Measurements from ENCODE around the gene AGTPBP1.
"Not testable (repeated sequence)": the region's sequence is repeated elsewhere in the genome, so short reads cannot be mapped to it uniquely, and the experiment has no call there.

AGTPBP1 gene

GRCh38 chr9:85723215-85723614 is 18.5 kb downstream of the AGTPBP1 start:
- no peak for DNase-seq (ENCODE audit: low read depth in 2 of 2, low spot score in 1 of 2)

- DNase-seq (ENCODE audit: low read depth in 2 of 2, low spot score in 1 of 2): not testable (repeated sequence)
Measured at GRCh38 chr9:85719411-85719810, 22.3 kb downstream of the AGTPBP1 start.

GRCh38 chr9:85717818-85718217 is 23.9 kb downstream of the AGTPBP1 start:
- DNase-seq (ENCODE audit: low read depth in 2 of 2, low spot score in 1 of 2): not testable (repeated sequence)

GRCh38 chr9:85717220-85717619 is 24.5 kb downstream of the AGTPBP1 start:
- no peak for DNase-seq (ENCODE audit: low read depth in 2 of 2, low spot score in 1 of 2)

GRCh38 chr9:85716031-85716877 is 25.5 kb downstream of the AGTPBP1 start:
- no peak for DNase-seq (ENCODE audit: low read depth in 2 of 2, low spot score in 1 of 2)

- DNase-seq (ENCODE audit: low read depth in 2 of 2, low spot score in 1 of 2): no peak
Measured at GRCh38 chr9:85715587-85715986, 26.2 kb downstream of the AGTPBP1 start.

GRCh38 chr9:85713897-85714296 is 27.9 kb downstream of the AGTPBP1 start:
- no peak for DNase-seq (ENCODE audit: low read depth in 2 of 2, low spot score in 1 of 2)

- no peak for DNase-seq (ENCODE audit: low read depth in 2 of 2, low spot score in 1 of 2)
Measured at GRCh38 chr9:85704744-85705143, 37.0 kb downstream of the AGTPBP1 start.

- no peak for DNase-seq (ENCODE audit: low read depth in 2 of 2, low spot score in 1 of 2)
Measured at GRCh38 chr9:85703398-85703797, 38.4 kb downstream of the AGTPBP1 start.

GRCh38 chr9:85702726-85703289 is 38.9 kb downstream of the AGTPBP1 start:
- no peak for DNase-seq (ENCODE audit: low read depth in 2 of 2, low spot score in 1 of 2)

- DNase-seq (ENCODE audit: low read depth in 2 of 2, low spot score in 1 of 2): no peak
Measured at GRCh38 chr9:85702191-85702590, 39.6 kb downstream of the AGTPBP1 start.

GRCh38 chr9:85700330-85700729 is 41.4 kb downstream of the AGTPBP1 start:
- no peak for DNase-seq (ENCODE audit: low read depth in 2 of 2, low spot score in 1 of 2)

GRCh38 chr9:85688361-85688760 is 53.4 kb downstream of the AGTPBP1 start:
- DNase-seq (ENCODE audit: low read depth in 2 of 2, low spot score in 1 of 2): no peak

- DNase-seq (ENCODE audit: low read depth in 2 of 2, low spot score in 1 of 2): no peak
Measured at GRCh38 chr9:85685081-85685480, 56.7 kb downstream of the AGTPBP1 start.

GRCh38 chr9:85676790-85677189 is 65.0 kb downstream of the AGTPBP1 start:
- DNase-seq (ENCODE audit: low read depth in 2 of 2, low spot score in 1 of 2): no peak

- no peak for DNase-seq (ENCODE audit: low read depth in 2 of 2, low spot score in 1 of 2)
Measured at GRCh38 chr9:85667374-85667773, 74.4 kb downstream of the AGTPBP1 start.

GRCh38 chr9:85666086-85666485 is 75.7 kb downstream of the AGTPBP1 start:
- DNase-seq (ENCODE audit: low read depth in 2 of 2, low spot score in 1 of 2): no peak

GRCh38 chr9:85662573-85662972 is 79.2 kb downstream of the AGTPBP1 start:
- no peak for DNase-seq (ENCODE audit: low read depth in 2 of 2, low spot score in 1 of 2)

- no peak for DNase-seq (ENCODE audit: low read depth in 2 of 2, low spot score in 1 of 2)
Measured at GRCh38 chr9:85658716-85659115, 83.0 kb downstream of the AGTPBP1 start.

- no peak for DNase-seq (ENCODE audit: low read depth in 2 of 2, low spot score in 1 of 2)
Measured at GRCh38 chr9:85653153-85653552, 88.6 kb downstream of the AGTPBP1 start.

- no peak for DNase-seq (ENCODE audit: low read depth in 2 of 2, low spot score in 1 of 2)
Measured at GRCh38 chr9:85647571-85647970, 94.2 kb downstream of the AGTPBP1 start.

- no peak for DNase-seq (ENCODE audit: low read depth in 2 of 2, low spot score in 1 of 2)
Measured at GRCh38 chr9:85645909-85646627, 95.7 kb downstream of the AGTPBP1 start.
